ENCODE results near the gene PFN1. TPM values are rescaled to one million over a fixed set of nuclear protein-coding genes. Genes with fewer than 3 reads are reported as not detected.
A peak's percentile ranks its signal among the peaks of the same experiment; 100 is the strongest.

PFN1 gene
- polyA plus RNA-seq (ENCODE audit: insufficient read length in 4 of 4) = 100 to 1,000 TPM; 274 to 467 (median 346) TPM

DNA sequence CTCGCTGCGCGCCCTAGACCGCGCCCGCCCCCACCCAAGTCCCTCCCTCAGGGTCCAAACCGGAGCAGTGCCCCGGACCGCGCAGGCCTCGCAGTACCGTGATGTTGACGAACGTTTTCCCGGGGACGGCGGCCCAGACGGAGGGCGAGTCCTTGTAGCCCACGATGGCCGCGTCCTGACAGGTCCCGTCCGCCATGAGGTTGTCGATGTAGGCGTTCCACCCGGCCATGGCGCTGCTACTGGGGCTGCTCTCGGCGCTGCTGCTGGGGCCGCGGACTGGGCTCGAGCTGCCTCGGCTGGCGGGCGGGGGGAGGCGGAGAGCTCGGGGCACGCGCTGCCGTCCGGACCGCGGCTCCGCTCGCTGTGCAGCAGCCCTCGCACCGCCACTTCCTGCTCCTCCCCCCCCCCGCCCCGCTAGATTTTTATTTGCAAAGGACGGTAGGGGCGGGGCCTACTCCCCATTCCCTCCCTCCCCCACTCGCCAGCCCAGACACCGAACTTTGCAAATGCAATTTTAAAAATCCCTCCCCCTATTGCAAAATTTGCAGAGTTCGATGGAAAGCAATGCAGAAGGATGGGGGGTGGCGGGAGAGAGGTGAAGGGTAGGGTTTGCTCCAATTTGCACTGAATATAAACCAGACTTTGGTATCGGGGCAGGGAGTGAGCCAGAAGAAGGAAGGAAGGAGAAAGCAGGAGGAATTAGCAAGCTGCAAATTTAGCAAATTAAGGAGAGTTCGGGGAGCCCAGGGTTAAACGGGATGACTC lies at the start of gene PFN1:
TSS of gene PFN1 (minus strand) at position 365 of the 765 bp plus-strand sequence. CDS start at position 229, 136 bp downstream.
- DNase-seq (ENCODE audit: low read depth in 4 of 4, low spot score in 3 of 4) = peak in 2 of 4 donors; percentile 76 to 77

DNA sequence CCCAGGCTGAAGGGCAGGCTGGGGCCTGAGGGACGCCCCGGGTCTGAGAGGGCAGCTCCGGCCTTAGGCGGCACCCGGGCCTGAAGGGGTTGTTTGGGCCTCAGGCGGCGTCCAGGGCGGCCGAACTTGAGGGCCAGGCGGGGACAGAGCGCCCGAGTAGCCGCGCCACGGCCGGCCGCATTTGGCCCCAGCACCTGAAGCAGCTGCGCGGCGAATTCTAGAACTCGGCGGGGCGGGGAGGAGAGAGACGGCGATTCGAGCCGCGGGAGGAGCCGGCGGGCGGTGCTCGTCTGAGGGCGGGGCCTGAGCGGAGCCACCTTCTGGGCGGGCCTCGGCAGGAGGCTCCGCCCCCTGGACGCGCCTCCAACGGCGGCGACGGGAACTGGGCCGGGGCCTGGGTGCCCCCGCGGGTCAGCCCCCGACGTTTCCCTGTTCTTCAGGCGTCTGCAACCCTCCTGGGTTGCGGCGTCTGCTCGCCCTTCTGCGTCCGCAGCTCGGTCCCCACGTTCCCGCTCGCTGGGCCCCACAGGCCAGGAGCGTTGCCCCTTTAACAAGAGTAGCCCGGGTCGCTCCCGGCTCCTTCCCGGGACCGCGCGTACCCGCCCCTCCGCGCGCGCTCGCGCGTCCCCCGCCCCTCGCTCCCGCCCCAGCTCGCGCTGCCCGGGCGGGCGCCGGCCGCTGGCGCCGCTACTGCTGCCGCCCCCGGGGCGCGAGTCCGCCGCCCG lies 49.1 kb upstream of the PFN1 start, which contains the start of the genes INCA1 and KIF1C:
TSS of gene INCA1 (minus strand) at position 221 of the 725 bp plus-strand sequence. CDS start 3,085 bp downstream, outside the sequence.
TSS of gene KIF1C (plus strand) at position 649 of the 725 bp plus-strand sequence. CDS start 2,297 bp downstream, outside the sequence.
- DNase-seq (ENCODE audit: low read depth in 4 of 4, low spot score in 3 of 4) = peak; percentile 80 to 88 (median 84)

DNA sequence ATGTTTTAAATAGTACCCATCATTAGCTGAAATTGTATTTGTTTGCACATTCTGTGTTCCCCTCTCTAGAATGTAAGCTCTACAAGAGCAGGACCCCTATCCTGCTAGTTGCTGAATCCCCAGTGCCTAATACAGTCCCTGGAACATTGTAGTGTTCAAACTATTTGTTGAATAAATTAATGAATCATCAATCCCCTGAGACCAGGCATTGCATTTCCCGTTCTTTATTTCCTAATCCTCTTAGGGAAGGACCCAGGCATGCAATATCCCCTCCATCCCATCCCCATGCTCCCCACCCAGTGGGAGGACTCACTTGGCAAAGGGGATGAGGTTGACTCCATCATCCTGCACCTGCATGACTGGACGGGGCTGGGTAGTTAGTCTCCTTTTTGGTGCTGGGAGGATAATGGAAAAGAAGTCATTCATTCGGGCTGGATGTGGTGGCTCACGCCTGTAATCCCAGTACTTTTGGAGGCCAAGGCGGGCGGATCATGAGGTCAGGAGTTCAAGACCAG lies 45.8 kb upstream of the PFN1 start:
- no peak for DNase-seq (ENCODE audit: low read depth in 4 of 4, low spot score in 3 of 4)

DNA sequence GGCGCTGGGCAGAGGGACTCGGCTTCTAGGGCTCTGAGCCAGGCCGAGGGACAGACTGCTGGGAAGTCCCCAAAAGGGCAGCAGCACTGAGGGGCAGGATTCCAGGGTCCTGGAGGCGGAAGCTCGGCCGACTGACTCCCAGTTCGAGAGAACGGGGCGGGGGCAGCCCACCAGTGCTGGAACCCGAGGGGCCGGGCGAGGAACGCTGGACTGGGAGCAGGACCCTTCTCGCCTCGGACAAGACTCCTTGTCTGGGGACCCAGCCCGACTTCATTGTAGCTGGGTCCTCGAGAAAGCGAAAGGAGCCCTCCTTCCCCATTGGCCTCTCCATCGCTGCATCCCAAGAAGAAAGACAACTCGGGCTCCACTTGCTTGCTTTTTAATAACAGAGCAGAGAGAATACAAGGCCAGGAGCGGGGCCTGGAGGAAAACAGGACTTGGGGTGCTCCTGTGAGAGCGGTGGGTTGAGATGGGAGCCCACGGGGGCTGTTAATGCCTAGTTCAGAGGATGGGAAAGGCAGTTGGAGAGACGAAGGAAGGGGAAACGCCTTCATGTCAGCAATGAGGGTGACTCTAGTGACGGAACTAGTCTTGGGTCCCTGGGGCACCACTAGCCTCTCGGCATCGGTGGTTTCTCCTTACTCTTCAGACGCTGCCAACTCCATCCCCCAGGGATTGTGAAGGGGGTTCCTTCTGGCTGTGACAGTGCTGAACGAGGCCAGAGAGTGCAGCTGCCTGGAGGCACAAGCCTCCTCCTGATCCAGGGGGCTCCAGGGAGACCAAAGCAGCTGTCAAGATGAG lies 39.6 kb upstream of the PFN1 start:
- DNase-seq (ENCODE audit: low read depth in 4 of 4, low spot score in 3 of 4) = no peak

DNA sequence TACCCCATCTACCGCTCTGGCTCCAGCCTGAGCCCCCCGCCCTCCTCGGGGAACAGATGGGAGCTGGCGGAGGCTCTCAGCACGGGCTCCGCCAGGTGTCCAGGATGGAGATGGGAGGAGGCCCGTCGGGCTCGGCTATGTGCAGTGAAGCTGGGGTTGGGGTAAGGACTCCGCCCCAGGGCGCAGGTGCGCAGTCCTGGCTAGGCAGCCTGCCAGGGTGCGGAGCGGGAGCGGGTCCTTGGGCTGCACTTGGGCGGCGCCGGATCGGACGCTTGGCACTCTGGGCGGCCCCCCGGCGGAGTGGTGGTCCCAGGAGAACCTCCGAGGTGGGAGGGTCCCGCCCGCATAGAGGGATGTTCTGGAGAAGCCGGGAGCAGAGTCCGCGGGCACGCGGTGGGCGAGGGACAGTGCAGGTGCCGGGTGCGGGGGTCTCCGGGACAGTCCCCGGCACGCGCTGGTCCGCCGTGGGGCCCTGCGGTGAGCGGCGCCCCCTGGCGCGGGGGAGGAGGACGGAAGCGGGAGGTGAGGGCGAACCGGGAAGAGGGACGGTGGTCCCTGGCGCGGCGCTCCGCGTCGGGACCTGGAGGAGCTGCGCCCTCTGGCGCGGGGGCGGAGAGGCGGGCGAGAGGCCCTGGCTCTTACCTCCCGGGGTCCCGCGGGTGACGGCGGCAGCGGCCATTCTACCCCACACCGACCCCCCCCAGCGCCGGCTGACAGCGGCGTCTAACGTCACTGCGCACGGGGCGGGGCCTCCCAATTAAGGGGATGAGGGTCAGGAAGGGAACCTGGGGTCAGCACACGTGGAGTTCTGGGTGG lies 38.8 kb upstream of the PFN1 start, which contains the start of gene CAMTA2:
TSS of gene CAMTA2 (minus strand) at position 725 of the 816 bp plus-strand sequence. CDS start 1,453 bp downstream, outside the sequence.
- peak in 2 of 4 donors; percentile 52 to 62 for DNase-seq (ENCODE audit: low read depth in 4 of 4, low spot score in 3 of 4)

DNA sequence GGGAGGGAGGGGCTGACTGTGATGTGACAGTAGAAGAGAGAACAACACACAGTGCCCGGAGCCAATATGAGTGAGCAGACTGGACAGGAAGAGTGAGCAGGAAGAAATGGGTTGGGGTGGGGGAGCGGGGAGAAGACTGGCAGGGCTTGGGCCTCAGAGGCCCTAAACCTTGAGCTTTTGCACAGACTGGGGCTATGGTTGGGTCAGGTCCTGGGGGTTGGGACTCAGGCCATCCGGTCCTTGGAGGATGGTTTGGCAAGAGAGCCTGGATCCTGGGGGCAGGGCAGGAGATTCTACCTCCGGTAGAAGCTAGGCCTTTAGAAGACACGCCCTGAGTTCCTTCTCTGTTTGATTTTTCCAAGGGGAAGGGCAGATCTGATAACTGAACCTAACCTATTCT lies 38.1 kb upstream of the PFN1 start:
- no peak for DNase-seq (ENCODE audit: low read depth in 4 of 4, low spot score in 3 of 4)

DNA sequence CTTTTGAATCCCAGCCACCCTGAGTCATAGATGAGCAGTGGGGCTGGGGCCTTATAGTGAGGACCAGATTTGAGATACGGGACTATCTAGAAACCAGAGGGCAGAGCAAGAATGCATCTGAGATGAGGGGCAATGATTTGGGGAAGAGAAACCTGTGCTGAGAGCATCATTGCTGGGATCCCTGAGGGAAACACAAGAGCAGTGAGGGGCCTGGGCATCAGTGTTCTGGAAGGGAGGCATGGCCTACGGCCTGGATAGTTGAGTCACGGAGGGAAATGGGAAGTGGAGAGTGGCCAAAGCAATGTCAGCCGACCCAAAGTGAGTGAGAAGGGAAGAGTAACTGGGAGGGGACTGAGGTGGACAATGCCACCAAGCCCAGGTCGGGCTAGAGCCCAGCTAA lies 34.0 kb upstream of the PFN1 start:
- no peak for DNase-seq (ENCODE audit: low read depth in 4 of 4, low spot score in 3 of 4)

DNA sequence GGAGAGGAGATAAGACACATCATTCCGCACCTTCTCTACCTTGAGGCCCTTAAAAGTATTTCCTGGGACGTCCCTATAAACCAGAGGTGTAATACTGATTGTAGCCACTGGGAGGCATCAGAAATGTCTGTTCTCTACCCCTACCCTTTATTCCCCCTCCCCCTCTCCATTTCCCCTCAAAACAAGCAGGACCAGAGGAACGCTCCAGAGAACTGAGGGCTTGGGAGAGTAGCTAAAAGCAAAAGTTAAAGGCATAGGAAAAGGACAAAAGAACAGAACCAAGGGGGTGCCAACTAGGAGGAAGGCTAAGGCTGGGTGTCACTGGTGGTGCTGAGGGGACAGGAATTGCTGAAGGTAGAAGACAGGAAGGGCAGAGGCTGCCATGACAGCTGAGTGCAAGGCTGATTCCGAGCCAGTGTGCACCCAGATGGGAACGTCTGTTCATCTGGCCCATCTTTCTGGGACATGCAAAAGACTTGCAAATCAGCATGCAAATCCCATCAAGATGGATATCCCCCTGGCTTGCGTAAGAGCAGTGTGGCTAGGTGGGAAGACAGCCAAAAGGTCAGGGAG lies 32.4 kb upstream of the PFN1 start:
- peak in 2 of 4 donors; percentile 58 to 65 for DNase-seq (ENCODE audit: low read depth in 4 of 4, low spot score in 3 of 4)

DNA sequence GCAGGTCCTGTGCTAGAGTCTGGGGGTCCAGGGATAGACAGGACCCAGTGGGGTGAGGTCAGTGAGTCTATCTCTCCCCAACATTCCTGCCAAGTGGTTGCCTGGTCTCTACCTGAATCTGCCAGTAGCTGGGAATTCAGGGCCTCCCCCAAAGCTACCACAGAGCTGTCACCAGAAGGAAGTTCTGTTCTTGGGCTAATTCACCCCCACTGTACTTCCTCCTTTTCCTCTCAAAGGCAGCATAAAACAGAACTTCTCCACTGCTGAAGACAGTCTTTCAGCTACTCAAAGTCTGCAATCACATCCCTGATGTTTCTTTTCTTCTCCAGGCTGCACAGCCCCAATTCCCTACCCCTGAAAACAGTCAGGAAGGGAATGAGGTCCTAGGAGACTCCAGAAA lies 30.4 kb upstream of the PFN1 start:
- DNase-seq (ENCODE audit: low read depth in 4 of 4, low spot score in 3 of 4) = no peak

DNA sequence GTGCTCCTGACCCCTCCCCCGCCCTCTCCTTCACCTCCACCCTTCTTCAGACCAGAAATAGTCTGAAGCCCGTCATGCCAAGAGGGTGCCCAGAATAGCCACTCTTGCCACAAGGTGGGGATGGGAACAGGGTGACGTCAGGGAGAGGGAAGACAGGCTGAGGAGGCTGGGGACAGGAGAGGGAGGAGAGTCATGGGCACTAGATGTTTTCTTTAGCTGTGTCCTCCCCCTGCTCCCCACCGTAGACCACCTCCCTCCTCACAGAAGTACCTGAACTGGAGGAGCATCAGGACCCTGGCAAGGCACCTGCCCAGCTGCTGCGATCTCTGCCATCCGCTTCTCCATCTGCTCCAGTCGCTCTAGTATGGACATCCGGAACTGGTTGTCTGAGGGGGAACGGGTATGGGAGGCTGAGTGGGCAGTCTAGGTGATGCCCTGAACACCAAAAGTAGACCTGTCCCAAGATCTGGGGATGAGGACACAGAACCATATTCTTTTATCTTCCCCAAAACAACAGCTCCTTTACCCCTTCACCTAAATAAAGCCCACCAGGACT lies 25.9 kb upstream of the PFN1 start:
- DNase-seq (ENCODE audit: low read depth in 4 of 4, low spot score in 3 of 4) = no peak

DNA sequence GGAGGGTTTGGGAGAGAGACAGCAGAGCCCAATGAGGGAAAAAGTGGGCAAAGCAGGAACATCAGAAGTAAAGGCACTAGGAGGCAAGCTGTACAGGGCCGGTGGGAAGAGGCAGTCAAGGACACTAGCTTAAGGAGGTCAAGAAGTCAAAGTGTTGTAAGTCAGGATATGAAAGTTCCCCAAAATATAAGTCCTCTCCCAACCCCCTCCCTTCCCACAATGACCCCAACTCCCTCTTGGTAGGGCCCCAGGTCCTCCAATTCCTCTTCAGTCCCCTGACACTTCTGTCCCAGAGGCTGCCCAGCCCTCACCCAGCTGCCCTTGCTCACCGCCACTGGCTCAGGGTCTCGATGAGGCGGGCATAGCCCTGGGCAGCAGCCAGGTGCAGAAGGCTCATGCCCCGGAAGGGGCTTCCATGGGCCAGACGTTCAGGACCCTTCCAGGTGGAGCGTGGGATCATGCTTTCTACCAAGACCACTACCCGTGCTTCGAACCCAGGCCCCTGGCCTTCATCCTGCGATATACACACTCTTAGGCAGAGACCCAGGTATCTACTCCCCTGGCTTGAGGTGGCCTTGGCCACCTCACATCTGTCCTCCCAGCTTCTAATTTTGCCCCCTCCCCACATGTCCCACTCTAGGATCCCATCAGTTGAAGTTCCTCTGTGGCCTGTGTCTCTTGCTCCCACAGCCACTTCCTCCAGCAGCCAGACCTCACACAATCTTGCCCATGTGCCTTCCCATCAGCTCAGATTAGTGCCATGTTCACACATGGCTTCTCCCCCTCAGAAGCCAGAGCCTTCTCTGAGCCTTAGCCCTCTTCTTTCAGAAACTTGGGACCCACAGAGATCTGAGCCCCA lies 25.2 kb upstream of the PFN1 start:
- no peak for DNase-seq (ENCODE audit: low read depth in 4 of 4, low spot score in 3 of 4)

DNA sequence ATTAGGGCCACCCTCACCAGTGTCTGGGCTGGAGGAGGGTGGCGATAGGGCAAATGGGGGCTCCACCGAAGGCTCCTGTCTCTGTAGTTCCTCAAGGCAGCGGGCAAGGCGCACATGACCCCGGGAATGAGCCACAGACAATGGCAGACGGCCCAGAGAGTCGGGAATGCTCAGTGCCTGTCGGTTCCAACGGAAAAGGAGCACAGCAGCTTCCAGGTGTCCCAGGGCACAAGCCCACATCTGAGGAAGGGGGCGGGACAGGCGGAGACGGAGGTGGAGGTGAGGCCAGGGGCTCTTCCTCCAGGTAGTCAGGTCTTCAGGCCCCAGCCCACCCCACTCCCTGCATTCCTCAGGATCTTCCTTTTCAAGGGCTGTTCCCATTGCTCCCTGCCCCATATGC lies 24.4 kb upstream of the PFN1 start:
- DNase-seq (ENCODE audit: low read depth in 4 of 4, low spot score in 3 of 4) = no peak

DNA sequence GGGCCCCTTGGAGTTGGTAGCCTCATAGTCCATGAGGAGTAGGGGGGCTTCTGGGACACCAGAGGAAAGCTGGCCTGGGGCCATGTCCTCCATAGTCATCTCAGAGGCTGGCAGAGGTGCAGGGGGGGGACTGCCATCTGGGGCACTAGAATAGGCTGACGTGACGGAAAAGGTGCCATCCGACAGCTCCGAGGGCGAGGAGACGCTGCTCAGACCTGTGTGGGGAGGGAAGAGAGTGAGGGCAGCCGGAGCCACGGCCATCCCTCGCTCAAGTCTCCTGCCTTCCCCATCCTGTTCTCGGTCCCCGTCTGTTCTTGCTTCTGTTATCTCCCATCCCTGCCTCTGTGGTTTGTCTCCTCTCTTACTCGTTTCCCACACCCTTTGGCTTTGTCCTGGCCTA lies 24.0 kb upstream of the PFN1 start:
- DNase-seq (ENCODE audit: low read depth in 4 of 4, low spot score in 3 of 4) = no peak

DNA sequence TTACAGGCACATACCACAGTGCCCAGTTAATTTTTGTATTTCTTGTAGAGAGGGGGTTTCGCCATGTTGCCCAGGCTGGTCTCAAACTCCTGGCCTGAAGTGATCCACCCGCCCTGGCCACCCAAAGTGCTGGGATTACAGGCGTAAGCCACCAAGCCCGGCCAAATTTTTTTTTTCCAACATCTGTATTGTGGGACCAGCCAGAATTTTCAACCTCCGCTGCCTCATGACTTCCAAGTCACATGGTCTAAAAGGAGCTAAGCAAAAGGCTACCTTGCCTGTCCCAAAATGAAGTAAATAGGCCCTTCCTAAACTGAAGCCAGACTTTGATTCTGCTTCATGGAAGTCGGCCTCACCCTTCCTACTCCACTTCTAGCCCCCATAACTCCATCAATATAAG lies 23.5 kb upstream of the PFN1 start:
- DNase-seq (ENCODE audit: low read depth in 4 of 4, low spot score in 3 of 4) = no peak

DNA sequence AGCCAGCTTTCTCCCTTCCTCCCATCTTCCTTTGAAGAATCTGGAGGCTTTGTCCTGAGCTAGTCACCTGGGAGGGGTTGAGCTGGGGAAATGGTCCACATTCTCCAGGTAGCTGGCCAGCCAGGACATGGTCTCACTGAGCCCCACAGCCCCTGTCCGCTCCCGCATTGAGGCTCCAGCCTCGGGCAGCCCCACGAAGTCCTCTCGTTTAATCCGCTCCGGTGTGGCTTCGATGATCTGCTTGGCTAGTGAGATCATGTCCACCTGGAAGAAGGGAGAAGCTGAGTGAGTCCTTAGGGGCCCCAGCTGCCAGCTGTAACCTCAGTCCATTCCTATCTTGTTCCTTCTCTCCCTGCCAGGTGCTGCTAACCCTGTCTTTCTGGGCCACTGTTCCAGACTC lies 21.9 kb upstream of the PFN1 start:
- DNase-seq (ENCODE audit: low read depth in 4 of 4, low spot score in 3 of 4) = no peak

DNA sequence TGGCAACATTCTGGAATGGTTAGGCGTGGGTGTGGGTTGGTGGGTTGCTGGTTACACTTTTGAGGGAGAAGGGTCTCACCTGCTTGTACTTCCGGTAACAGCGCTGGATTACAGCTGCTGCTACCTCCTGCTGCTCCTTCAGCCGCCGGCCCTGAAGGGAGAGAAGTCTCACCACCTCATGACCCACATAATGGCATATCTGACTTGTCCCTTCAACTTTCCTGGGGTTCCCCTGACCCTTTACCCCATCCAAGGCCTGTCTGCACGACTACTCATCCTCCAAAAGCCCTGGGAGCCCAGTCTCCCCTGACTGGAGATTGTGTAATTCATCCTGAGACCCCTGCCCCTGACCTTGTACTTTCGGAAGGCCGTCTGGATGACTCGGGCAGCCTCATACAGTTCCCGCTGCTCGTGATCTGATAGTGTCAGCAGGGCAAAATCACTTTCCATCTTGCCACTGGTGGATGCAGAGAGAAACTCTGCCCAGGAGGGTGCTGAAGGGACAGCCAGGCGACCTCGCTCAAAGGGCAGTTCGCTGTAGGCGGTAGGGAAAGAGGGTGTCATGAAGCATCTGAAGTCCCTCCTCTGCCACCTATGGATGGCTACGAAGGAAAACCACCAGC lies 21.3 kb upstream of the PFN1 start:
- DNase-seq (ENCODE audit: low read depth in 4 of 4, low spot score in 3 of 4) = no peak

DNA sequence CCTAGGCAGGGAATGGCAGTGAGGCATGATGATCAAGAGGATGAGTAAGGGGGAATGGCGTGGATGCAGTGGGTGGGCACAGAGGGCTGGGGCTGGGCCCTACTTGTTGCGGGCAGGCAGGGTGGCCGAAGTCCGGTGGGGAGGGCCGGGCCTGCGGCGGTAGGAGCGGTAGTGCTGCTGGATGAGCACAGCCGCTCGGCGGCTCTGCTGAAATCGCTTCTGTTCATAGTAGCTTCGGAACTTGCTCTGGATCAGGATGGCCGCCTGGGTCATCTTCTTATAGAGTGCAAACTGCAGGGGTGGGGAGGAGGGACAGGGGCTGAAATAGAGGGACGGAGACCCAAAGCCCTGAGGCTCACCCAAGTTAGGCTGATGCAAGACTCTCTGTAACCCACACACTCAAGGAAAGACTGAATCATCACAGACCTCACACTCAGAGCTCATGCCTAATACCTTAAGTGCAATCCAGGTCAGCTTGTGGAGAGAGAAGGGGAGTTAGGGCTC lies 20.8 kb upstream of the PFN1 start:
- no peak for DNase-seq (ENCODE audit: low read depth in 4 of 4, low spot score in 3 of 4)
